Measurements from ENCODE around the gene MYO5A.
A peak's percentile ranks its signal among the peaks of the same experiment; 100 is the strongest.

MYO5A gene

DNA sequence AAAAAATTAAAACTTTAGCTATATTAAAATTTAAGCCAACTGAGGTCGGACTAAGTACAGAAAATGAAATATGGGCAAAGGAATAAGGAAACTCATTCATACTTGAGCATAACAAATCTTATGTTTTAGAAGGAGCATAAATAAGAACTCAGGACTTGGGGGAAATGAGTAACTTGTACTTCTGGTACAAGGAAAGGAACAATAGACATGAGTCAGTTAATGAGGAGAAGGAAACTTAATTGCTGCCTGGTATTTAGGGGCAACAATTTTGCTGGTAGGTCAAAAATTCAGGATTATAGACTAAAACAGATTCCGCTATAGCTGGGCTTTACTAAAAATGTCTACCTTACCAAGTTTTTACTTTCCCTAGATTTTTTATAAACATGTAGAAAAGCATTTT, 113.1 kb downstream of the MYO5A start:
- DNase-seq = no peak

DNA sequence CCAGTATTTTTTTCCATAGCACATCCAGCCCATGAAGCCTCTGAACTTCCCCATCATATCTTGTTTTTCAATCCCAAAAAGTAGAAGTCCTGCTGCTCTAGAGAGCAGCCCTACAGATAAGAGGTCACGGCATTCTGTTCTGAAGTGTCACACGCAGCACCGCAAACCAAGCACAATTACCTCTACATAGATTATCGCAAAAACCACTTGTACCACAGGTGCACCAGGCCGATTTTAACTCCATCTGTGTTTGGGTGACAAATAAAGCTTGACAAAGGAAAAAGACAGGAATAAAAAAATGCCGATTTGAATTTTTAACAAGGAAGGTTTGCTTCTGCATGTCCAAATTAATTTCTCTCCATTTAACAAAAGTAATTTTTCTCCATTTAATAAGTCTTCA, 113.7 kb downstream of the MYO5A start:
- no peak for DNase-seq

DNA sequence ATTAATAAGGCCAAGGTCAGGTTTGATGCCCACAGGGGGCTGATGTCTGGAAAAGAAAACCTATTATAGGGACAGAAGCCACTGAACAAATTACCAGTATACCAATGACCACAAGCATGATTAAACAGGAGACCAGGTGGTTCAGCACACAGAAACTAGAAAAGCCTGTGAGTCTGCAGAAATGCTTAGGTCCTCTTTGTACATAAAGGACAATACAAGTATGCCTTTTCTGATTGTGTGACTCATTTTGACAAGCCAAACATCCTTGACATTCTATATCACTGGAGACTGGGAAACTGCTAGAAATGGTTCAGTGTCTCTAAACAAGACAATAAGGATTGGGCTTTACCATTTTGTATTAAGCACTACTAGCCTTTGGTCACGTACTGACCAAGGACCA, 119.9 kb downstream of the MYO5A start:
- no peak for DNase-seq

GRCh38 chr15:52407374-52407773, 121.3 kb downstream of the MYO5A start:
- no peak for DNase-seq

GRCh38 chr15:52406601-52407000, 122.1 kb downstream of the MYO5A start:
- no peak for DNase-seq

- DNase-seq = no peak
Measured at GRCh38 chr15:52405856-52406255, 122.8 kb downstream of the MYO5A start.

DNA sequence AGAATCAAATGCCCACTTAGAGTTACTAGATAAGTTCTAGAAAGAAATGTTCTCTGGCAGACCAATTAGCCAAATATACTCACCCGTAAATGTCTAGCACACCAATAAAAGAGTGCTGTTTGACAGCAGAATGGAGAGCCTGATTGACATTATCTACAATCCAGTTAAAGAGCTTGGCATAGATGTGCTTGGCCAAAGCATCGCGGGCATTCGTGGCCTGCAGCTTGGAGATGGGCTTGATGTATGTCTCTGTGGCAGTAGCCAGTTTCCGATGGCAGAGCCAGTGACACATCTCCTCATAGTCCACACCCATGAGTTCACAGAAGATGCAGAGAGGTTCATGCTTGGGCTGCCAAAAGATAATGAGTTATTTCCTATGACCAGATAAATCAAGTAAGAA, 131.6 kb downstream of the MYO5A start:
- DNase-seq = no peak

- no peak for DNase-seq
Measured at GRCh38 chr15:52394118-52394517, 134.6 kb downstream of the MYO5A start.

DNA sequence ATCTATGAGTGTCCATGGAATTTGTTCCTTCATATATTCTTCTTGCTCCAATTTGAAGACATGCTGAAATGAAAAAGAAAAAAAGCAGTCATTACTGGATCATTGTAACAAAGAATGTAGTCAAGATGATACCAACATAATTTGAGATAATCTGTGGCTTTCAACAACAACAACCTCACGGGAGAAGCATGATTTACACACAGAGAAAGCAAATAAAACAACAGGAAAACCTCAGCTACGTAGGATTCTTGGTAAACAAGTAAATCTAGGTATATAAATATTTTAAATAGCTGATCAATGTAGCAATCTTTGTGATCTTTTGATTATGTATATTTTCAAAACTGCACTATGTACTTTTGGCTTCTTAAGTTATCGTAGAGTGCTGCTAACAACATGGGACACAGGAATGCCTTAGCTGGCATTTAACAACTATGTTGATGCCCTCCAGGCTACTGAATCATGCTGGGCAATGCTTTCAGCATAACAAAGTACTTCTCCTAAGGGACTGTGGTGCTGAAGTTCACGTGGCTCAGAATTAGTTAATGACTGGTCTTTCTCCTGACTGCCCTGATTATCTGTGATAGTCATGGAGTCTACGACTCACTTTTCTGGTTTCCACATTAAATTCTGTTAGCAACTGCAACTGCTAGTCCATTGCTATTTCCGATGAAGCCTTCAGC, 136.5 kb downstream of the MYO5A start:
- no peak for DNase-seq

DNA sequence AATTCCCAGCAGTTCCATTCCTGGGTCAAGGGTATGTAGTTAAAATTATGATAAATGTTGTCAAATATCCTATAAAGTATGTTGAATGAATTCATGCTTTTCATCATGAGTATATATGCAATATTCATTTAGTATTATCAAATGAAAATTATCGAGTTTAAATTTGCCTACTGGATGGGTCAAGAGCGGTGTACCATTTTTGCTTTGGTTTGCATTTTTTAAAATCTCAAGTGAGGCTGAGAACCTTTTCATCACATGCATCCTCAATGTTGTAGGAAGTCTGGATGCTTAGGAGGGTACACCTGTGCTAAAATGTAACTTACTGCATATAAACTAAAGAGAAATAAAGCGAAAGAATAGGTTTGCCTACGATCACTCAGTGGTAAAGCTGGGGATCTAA, 137.6 kb downstream of the MYO5A start:
- no peak for DNase-seq

GRCh38 chr15:52385670-52386069, 143.0 kb downstream of the MYO5A start:
- no peak for DNase-seq

DNA sequence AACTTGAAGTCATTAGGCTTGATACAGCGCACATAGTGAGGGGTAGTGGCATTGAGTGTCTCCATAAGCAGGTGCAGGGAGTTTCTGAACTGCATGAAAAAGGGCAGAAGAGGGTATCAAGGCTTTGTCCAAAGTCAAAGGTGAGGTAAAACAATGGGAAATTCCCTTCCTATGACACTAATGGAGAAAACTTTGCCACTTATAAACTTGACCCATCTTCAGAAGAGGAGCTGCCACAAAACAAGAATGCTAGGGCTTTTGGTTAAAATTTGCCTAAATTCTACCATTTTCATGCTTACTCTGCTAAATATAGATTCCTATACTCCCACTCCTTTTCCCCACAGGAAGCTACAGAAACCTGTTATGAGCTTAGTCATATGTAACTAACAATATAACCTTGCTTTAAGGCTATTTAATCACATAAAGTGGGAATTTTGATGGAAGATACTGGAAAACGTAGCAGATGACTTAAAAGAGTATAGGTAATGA, 145.5 kb downstream of the MYO5A start:
- no peak for DNase-seq

DNA sequence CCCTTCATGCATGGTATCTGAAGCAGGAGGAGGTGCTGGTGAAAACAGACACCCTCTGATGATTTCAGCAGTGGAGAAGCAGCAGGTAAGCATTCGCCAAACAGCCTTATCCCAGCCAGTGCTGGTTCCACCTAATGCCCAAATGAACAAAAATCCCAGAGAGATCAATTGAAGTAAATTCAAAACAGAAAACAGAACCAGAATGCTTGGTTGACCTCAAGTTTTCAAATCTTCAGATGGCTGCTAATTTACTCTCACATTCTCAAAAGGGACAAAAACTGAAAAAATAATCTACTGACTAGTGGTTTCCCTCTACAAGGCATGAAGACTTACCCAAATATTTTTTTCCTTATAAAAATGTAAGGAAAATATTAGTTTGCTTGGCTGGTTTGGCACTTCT, 146.0 kb downstream of the MYO5A start:
- DNase-seq = no peak

- peak in 1 of 2 experiments; percentile 44 for DNase-seq
Measured at GRCh38 chr15:52379395-52380106, 149.1 kb downstream of the MYO5A start.

DNA sequence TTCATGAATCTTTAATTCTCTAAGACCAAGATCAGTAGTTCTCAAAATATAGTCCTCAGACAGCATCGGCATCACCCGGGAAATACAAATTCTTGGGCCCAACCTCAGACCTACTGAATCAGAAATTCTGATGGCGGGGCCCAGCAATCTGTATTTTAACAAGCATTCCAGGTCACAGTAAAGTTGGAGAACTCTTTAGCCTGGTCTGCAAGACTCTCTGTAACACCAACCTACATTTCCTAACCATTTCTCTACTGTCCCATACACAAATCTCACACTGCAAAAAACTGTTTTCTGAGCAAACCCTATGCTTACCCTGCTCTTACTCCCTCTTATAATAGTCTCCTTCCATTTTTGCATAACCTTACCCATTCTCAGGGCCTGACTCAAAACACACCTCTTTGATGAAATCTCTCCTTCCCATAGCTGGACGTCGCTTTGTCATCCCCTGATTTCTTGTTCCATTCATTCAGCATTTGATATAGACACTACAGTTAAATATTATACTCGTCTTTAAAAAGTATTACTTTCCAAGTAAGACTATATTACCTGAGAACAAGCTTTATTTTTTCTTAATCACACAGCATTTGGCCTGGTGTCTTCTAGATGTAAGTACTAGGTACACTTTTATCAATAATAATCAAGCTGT, 149.8 kb downstream of the MYO5A start:
- DNase-seq = no peak

DNA sequence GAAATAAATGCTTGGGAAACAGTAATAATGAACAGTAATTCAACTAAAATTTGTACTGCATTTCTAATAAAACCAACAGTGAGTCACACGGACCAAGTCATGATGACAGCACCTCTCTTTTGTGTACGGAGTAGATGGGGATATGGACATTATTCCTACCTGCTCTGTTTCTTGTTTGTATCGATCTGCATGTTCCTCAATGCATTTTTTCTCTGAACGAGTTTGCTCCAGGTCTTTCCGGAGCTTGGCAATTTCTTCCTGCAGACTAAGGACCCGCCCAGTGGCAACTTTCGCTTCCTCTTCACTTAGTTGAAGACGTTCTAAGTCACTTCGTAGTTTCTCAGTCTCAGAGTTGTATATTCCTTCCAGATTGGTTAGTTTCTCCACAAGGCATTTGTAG, 158.7 kb downstream of the MYO5A start:
- no peak for DNase-seq

GRCh38 chr15:52369455-52369854, 159.2 kb downstream of the MYO5A start:
- no peak for DNase-seq

GRCh38 chr15:52369030-52369429, 159.7 kb downstream of the MYO5A start:
- no peak for DNase-seq

GRCh38 chr15:52368402-52368801, 160.3 kb downstream of the MYO5A start:
- DNase-seq = no peak

- no peak for DNase-seq
Measured at GRCh38 chr15:52362497-52362896, 166.2 kb downstream of the MYO5A start.

DNA sequence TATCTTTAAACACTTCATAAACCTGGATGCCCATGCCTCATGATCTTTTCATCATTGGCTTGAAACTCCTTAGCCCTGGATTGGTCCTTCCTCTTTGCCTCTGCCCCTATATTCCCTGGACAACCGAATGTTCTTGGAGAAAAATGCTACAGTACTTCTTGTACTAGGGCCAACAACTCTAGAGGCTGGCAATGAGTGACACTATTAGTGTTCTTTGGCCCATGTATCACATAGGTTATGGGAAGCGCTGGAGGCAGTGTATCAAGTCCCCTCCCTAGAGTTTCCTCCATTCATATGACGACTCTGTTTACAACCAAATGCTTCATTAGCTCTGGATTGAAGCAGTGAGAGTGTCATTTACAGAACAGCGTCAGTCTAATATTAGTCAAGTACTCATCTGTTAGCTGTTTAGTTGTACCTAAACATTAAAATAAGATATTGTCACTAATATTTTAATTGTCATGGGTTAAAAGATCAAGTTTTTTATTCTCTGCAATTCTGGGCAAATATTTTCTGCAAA, 166.6 kb downstream of the MYO5A start:
- no peak for DNase-seq

DNA sequence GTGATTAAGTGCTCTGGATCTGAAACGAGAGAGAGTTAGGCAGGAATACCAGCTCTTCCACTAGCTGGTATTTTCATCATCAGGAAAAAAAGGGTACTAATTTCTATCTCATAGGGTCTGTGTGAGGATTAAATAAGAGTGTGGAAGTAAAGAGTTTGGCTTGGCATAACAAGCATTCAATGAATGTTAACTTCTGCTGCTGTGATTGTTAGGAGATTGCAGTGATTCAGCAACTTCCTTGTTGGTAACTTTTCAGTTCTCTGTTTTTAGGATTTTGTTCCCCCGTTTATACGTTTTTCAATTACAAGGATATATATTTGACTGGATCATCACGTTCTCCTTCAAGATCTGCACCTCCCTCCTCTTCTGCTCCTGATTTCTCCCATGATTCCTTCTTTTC, 167.2 kb downstream of the MYO5A start:
- DNase-seq = no peak

DNA sequence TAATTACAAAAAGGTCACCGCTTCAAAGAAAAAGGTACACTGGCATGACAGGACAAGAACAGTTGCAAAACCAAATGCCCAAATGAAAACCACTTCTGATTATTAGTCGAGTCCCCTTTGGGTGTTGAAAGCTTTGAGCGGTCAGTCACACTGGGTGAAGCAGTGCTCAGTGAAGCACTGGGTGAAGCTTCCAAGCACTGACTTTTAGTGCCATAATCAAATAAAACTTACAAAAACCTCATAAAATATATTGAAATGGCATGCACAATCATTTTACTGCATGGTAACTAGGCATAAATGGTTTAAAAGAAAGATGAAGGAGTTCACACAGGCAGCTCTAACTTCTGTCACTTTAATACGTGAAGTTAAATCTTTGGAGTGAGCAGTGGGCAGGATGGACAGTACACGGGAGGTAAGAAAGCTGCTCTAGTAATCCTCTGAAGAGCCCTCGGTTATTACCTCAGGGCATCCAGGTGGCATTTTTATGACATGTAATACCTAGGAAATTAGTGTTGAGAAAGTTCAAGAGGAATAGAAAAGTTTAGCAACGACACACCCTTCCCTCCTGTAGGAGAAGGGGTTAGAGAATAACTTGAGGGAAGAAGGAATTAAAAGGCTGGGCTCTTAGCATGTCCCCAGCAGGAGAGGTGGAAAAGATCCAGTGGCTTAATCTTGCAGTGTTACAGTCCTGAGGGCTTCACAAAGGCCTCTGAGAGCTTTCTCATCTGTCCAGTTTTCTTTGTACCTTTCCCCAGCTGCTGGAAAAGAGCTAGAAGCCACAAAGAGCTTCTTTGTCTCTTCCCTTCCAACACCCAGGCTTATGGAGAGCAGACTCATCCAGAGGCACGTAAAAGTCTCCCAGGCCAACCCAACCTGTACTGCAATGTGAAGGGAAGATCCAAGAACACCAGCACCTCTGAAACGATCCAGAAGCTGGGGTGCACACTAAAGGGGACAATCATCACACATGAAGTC, 168.2 kb downstream of the MYO5A start:
- DNase-seq = no peak
